GM21786 (cell line): ENCODE measurements around the gene PODXL.

ENCODE experiments used
- ATAC-seq: cut with Tn5 transposase; IDR thresholded peaks from one replicate; pipeline ENCODE4 v1.9.1; 2021; ENCODE audit not compliant: unreplicated experiment

PODXL gene

DNA sequence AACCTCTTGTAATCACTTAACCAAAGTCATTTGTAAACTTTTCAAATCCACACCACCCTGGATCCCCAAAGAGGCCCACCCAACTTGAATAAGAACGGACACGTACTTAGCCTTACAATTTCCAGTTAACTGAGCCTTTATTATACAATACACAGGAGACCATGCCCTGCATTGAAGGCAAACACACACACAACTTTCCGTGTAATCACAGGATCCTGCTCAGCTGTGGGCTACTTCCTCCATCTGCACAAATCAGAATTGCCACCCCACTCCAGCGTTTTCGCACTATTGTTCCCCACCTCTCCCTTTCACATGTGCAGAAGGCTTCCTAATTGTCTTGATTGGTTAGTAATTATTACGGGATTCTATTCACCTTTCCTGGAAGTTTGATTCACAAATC, 12.1 kb upstream of the PODXL start:
- no peak for ATAC-seq

DNA sequence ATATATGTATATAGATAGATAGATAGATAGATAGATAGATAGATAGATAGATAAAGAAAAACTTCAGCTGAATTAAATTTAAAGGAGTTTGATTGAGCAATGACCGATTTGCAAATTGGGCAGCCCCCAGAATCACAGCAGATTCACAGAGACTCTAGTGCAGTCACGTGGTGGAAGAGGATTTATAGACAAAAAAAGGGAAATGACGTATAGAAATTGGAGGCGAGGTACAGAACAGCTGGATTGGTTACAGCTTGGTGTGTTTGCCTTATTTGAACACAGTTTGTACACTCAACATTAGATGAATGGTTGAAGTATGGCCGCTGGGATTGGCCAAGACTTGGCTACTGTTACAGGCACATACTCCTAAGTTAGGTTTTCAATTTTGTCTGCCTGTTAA, 8.2 kb upstream of the PODXL start:
- no peak for ATAC-seq

DNA sequence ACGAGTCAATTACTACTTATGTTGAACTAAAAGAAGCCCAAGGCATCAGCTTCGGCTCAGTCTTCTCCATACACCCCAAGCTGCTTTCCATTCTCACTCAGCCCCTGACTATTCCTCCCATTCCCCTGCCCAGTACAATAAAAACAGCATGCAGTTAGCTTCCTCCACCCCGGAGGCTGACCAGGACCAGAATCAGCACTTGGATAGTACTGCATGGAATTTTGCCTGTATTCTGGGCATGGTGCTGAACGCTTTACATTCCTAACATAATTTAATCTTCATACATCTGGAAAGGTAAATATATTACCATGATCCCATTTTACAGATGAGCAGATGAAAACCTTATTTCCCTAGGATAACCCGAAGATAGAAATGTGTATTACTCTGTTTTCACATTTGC, 7.5 kb upstream of the PODXL start:
- ATAC-seq, result no peak

DNA sequence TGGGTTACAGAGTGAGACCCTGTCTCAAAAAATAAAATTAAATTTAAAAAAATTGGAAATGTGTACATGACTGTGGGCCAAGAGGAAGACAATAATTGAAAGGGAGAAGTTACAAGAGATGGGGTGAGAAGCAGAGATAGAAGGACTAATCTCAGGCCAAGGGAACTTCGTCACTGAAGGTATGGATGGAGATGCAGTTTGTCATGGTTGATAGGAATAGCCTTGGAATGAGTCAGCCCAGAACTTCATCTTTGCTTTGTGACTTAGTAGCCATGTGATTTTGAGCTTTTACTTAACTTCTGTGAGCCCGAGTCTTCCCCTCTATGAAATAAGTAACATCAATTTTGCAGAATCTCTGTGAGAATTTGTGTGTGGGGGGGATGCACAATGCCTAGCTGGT, 6.5 kb upstream of the PODXL start:
- ATAC-seq, result no peak

DNA sequence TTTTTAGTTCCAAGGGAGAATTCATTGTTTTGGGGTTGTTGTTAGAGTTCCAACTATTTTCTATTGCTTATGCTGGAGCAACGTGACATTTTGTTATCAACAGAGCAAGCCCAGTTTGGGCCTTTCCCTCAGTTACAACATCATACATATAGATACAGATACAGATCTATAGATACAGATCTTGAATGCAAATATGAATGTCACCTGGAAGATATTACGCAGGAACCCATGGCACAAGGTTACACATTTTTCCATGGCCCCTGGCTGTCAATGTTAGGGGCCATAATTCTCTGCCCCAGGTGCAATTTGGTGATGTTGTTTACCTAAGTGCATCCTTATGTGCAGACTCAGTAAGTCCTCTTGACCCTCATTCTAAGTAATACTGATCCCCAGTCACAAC, 3.6 kb upstream of the PODXL start:
- no peak for ATAC-seq

DNA sequence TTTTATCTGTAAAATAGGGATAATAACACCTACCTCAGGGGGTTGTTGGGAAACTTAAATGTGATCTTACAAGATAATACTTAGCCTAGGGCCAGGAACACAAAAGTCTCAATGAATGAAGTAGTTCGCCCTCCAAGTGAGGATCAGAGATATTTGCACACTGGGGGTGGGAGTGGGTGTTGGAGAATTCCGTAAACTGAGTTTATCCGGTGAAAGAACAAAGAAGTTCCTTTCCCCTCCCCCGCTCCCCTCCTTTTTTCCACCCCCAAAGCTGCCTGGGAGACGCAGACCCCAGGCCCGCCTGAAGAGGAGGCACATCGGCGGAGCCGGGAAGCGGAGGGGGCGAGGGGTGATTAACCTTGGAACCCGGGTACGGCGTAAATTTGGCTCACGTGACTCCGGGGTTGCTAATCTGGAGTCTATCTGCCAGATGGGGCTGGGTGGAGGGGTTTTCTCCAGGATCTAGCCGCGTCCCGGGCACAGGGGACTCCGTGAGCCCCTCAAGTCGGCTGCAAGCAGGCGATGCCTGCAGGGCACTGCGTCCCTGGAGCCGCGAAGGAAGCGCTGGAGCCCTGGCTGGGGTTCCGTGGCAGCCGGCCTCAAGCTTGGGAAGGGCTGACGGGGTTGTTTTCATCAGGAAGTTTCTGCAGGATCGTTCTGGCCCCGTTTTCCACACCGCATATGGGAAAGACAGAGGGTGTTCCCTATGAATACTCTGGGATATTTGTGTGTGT, 1.4 kb upstream of the PODXL start:
- no peak for ATAC-seq

DNA sequence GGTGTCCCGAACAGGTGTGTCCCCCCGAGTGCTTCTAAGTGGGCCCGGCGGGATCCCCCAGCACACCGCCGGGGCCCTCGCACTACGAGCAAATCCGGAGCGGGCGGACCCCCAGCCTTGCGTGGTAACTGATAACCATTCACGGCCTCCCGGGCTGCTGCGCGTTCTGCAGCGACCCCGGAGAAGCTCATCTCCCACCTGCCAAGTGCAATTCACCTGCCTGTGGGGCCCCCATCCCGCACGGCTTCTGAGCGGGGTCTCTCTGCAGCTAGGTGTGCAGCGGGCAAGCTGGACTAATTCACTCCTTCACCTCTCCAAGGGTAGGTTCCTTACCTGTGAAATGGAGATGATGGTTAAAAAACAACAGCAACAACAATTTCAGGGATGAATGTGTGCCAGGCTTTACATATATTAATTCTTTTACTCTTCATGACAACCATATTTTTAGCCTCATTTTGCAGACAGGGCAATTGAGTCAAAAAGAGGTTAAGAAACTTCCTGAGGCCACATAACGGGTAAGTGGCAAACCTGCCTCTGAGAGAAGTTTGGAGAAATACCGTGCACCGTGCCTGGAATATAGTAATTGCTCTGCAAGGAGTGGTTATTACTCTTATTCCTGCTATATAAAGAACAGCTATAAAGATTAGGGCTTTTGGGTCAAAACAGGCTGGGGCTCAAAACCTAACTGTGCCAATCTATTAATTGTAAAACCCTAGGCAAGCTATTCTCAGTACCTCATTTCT, 652 bp upstream of the PODXL start:
- no peak for ATAC-seq

DNA sequence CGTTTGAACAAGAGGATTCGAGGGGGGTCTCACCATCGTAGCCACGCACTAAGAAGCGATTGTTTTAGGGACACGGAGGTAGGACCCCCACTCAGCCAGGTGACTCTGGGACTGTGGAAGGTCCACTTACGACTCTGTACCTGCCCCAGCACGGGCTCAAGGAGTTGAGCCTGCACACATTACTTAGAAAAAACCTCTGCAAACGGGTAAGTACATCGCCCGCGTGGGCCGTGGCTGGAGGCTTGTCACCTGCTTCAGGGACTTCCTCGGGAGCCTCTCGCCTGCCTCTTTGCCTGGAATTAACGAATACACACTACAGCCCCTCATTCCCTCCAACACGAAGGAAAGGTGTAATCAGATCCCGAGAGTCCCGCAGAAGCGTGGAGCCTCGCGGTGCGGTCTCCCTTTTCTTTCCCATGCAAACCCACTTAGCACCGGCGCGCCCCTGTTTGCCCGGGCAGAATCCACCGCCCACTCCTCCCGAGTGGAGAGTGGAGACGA, 826 bp downstream of the PODXL start:
- ATAC-seq, result no peak

DNA sequence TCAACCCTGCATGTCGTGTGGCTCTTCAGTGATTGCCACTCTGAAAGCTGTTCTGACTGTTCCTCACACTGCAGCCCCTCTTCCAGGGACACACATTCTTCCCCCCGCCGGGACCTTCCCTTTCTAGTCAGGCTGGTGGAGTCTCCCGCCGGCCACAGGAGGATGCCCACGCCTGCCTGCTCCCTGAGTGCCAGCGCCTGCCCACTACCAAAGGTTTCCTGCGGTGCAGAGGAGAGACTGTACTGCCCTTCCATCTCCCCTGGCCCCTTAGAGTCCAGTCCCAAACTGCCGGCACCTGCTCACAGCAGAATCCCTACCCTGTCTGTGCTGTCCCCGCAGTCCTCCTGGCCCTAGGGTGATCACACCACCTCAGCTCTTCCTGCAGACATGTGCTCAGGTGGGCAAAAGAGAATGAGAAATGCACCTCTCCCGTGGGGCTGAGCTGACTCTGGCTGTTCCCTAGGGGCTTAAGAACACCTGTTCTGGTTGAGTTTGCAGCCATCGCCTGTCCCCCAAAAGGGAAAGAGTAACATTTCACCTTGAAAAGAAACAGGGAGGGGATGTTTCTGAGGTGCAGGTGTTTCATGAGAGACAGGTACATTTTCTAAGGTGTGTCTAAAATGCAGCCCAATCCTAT, 1.4 kb downstream of the PODXL start:
- no peak for ATAC-seq

DNA sequence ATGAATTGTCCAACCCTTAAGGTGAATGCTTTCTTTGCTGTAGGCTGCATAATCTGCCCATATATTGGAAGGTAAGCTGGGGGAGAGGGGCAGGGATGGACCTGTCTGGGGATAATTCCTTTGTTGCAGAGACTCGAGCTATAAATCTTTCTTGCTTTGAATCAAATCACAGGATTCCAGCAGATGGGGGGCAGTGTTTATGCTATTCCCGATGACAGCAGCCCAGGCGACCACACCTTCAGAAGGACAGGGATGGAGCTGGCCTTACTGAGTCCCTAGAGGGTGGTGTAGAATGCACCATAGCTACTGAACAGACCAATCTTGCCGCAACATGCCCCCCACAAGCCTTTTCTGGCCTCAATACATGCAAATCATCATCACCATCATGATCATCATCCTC, 2.5 kb downstream of the PODXL start:
- ATAC-seq, result no peak

DNA sequence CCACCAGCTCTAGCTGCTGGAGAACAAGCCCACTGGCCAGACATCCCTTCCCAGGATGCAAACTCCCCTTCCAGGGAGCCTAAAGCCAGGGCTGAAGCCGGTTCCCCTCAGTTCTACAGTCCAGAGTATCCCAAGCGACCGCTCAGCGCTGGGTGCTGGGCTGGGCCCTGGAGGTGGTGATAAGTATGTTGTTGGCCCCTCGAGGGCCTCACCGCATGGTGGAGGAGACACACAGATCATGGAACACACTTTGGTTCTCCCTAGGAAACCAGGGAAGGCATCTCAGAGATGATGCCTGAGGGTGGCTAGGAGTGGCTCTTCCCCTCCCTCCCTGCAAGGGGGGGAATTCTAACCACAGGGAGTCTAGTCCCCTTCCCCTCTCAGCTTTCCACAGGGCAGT, 4.4 kb downstream of the PODXL start:
- no peak for ATAC-seq

DNA sequence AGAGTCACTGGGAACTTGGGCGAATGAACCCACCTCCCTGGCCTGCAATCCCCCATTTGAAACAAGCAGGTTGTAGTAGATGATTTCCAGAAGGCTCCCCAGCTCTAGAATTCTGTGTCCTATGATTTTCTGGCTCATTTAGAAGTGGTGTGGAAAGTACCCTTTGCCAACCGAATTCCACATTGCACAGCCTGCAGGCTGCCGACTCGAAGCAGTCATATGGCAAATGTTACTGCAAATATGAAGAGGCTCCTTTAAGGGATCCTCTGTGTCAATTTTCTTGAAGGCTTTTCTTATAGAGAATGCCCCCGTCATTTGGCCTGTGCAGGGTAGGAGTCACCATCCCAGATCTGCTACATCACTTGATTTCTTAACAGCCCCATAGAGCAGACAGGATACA, 5.6 kb downstream of the PODXL start:
- ATAC-seq, result no peak

DNA sequence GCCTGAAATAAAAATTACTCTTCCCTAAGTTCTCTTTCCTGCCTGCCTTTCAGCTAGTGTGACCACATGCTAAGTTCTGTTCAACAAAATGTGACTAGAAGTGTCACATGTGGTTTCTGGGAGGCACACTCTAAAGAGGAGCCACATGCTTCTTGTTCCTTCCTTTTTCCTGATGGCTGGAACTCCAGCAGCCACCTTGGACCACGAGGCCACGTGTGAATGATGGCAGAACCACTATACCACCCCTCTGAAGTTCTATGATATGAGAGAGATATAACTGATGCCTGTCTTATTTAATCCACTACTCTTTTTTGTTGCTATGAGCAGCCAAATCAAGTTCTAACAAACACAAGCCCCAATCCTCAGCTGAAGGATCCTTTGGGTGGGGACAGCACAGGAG, 8.1 kb downstream of the PODXL start:
- no peak for ATAC-seq

DNA sequence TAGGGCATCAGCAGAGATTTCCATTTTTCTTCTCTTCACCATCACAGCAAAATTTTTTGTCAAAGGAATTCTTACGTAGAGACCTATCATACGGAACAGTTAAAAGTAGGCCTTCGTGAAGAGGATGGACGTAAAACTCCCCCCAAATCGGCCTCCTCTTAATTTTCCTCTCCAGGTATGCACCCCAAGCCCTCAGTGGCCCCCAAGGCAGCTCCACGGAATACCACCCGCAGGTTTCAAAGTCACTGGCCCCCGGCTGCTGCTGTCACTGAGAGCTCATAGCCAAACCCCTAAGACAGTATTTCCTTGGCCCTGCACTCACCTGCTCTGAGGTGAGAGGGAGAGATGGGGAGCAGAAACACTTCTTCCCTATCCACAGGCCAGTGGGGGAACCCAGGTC, 8.8 kb downstream of the PODXL start:
- ATAC-seq, result no peak

DNA sequence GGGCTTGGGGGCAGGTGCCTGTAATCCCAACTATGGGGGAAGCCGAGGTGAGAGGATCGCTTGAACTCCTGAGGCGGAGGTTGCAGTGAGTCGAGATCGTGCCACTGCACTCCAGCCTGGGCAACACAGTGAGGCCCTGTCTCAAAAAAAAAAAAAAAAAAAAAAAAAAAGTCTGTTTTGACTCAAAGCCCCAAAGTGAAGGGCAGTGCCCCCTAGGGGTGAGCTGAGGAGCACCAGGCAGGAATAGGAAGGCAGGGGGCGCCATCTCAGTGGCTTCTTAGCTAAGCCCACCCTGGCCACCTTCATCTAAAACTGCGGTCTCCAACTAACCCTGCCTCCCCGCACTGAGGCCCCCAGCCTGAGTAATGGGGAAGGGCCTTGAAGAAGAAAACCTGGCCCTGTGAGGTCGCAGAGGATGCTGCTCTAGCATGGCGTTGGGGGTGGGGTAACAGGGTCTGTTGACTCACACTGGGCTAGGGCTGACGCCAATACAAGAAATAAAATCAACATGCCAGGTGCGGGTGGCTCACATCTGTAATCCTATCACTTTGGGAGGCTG, 9.8 kb downstream of the PODXL start:
- no peak for ATAC-seq

DNA sequence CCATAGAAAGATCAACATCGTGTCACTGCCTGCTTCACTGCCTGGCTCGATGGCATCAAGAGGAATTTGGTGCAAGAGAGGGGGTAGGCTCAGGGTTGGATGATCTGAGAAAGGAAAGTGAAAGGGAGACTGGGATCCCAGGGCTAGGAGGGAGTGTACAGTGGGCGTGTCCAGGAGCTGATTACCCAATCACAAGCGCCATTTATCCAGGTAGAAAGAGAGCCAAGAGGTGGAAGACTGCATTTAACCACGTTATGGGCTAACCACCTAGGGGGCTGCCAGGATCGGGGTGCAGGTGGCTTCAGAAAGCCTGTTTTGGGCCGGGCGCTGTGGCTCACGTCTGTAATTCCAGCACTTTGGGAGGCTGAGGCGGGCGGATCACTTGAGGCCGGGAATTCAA, 10.3 kb downstream of the PODXL start:
- ATAC-seq, result no peak

DNA sequence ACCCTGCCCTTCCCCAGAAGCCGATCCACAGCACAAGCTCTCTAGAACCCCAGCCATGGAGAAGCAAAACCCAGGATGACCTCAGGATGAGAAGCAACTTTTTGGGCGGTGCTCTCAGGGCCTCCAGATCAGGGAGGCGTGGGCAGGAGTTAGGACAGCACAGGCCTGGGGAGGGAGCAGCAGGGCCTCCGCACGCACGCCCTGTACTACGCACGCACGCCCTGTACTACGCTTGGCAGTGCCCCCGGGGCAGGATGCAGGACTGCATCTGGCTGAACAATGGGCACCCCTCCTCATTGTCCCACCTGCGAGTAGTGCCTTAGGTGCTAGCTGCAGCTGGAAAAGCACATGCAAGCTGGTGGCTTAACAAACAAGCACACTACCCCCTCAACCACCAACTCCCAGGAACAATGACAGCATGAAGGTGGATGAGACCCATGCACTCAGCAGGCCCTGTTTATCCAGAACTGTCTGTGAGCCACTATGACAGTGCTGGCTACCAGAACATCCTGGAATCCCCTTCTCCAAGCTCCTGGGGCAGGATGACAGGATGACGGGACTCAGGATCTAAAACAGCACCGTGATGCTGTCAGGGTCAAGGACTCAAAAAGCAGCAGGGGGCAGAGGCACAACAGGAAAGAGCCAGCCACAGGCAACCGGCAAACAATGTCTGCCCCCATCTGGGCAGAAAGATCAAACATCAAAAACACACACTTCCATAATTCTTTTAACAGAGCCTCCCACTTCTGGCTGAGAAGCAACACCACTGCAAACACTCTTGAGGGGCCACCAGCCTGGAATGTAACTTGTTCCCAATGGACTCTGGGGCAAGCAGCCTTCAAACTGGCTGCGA, 11.8 kb downstream of the PODXL start:
- no peak for ATAC-seq

DNA sequence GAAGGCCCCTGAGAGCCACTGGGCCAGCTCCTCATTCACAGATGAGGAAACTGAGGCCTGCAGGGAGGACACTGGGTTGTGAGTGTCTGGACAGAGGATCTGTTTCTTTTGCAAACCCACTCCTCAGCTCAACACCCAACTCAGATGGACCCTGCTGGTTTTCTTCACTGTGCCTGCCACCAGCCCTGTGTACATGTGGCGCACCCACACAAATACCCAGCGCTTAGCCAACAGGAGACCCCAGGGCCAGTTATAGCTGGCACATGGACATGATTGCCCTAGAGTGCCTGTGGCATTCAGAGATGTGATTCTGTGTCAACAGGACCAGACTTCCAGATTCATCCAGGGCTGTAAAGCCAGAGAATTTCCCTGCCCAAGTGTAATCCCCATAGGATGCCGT, 12.4 kb downstream of the PODXL start:
- no peak for ATAC-seq

DNA sequence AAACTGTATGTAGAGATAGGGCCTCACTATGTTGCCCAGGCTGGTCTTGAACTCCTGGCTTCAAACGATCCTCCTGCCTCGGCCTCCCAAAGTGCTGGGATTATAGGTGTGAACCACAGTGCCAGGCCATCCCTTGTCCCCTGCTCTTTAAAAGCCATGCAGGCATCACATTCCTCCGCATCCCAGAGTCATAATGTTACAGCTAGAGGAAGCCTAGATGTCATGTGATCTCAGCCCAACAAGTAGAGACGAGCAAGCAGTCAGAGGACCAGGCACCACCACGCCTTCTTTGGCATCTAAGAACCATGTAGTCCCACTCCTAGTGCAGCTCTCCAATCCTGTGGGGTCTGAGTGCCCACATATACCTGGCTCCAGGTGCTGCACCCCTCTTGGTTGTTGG, 13.1 kb downstream of the PODXL start:
- no peak for ATAC-seq

DNA sequence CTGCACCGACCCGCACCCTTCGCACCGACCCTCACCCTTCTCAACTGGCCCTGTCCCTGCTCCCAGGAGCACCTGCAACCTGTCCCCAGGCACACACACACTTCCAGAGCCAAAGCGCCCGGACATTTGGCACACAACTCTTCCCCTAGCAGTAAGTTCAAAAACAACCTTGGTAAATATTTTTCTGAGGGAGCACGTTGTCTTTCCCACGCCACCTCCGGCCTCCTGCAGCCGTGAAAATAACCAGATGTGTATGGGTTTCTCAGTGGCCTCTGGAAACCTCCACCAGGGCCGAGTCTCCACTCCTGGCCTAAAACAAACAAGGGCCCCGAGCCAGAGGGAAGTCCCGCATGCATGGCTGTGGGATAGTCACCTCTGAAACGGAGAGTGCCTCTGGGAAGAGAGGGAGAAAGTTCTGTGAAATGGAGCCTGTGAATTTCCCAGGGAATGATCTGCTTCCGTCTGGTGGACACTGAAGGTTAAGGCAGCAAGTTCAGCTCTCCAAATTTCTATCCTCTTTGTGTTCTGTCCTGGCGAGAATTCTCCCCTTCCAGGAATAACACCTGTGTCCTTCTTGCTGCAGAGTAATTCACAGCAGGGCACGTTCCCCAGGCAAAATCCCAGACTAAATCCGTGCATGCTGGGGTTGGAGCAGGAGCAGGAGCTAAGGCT, 15.8 kb downstream of the PODXL start:
- no peak for ATAC-seq
